HG02970 (cell line): Measurements from ENCODE around the gene TBC1D1.
"Not testable (repeated sequence)": the region's sequence is repeated elsewhere in the genome, so short reads cannot be mapped to it uniquely, and the experiment has no call there.

ENCODE experiments used
- ATAC-seq: cut with Tn5 transposase; IDR thresholded peaks from one replicate; pipeline ENCODE4 v1.9.1; 2021; ENCODE audit warnings: mild to moderate bottlenecking, moderate library complexity, moderate number of reproducible peaks; ENCODE audit not compliant: unreplicated experiment, low FRiP score

The TBC1D1 gene

GRCh38 chr4:38005637-38006036 lies 114.8 kb downstream of the TBC1D1 start:
- no peak for ATAC-seq

- no peak for ATAC-seq
Observed at GRCh38 chr4:38007645-38008044, 116.8 kb downstream of the TBC1D1 start.

- ATAC-seq: no peak
Observed at GRCh38 chr4:38008571-38009021, 117.7 kb downstream of the TBC1D1 start.

- ATAC-seq: no peak
Observed at GRCh38 chr4:38009421-38009820, 118.5 kb downstream of the TBC1D1 start.

GRCh38 chr4:38009949-38010348 lies 119.1 kb downstream of the TBC1D1 start:
- ATAC-seq: no peak

GRCh38 chr4:38011511-38012162 lies 120.8 kb downstream of the TBC1D1 start:
- ATAC-seq: no peak

GRCh38 chr4:38013461-38014366 lies 122.8 kb downstream of the TBC1D1 start:
- no peak for ATAC-seq

- no peak for ATAC-seq
Observed at GRCh38 chr4:38014421-38014852, 123.6 kb downstream of the TBC1D1 start.

GRCh38 chr4:38015886-38016515 lies 125.1 kb downstream of the TBC1D1 start:
- ATAC-seq: no peak

GRCh38 chr4:38016698-38017097 lies 125.8 kb downstream of the TBC1D1 start:
- ATAC-seq: no peak

- ATAC-seq: no peak
Observed at GRCh38 chr4:38017609-38018008, 126.7 kb downstream of the TBC1D1 start.

- no peak for ATAC-seq
Observed at GRCh38 chr4:38020386-38020785, 129.5 kb downstream of the TBC1D1 start.

- not testable (repeated sequence) for ATAC-seq
Observed at GRCh38 chr4:38020961-38021360, 130.1 kb downstream of the TBC1D1 start.

- no peak for ATAC-seq
Observed at GRCh38 chr4:38021751-38022150, 130.9 kb downstream of the TBC1D1 start.

- ATAC-seq: no peak
Observed at GRCh38 chr4:38023347-38024205, 132.7 kb downstream of the TBC1D1 start.

GRCh38 chr4:38024206-38024509 lies 133.3 kb downstream of the TBC1D1 start:
- ATAC-seq: no peak

GRCh38 chr4:38025665-38026064 lies 134.8 kb downstream of the TBC1D1 start:
- ATAC-seq: no peak

GRCh38 chr4:38026158-38026740 lies 135.4 kb downstream of the TBC1D1 start:
- ATAC-seq: no peak

GRCh38 chr4:38030023-38030422 lies 139.1 kb downstream of the TBC1D1 start:
- no peak for ATAC-seq
